ENCODE results near the gene FYB1. TPM values are rescaled to one million over a fixed set of nuclear protein-coding genes. Genes with fewer than 3 reads are reported as not detected.

The FYB1 gene
- total and polyA plus RNA-seq, 2 experiments from 2014 or later, result not detected

DNA sequence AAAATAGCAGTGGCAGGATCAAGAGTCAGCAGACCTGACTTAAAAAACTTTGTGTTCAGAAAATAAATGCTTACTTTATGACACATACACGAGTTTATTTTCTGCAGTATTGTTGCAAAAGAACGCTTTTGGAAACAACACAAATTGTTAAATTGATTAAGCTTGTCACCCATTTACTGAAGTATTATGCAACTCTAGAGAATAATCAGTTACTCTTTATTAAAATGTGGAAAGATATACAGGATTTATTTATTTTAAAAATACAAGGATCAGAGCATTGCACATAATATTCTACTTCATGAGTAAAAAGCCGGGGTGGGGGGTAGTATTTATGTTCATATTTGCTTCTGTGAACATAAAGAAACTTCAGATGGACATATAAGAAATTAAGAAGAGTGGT, 20.0 kb downstream of the FYB1 start:
- Mint-ChIP-seq H3K27ac (no peak overlapping the region), H3K4me3 (no peak overlapping the region), H3K4me1 (no peaks in the 10 kb centered on the region; the same call in 1 of the 3 replicates), H3K36me3 (ENCODE audit: low read depth) (no peaks in the 10 kb centered on the region), H3K27me3 (ENCODE audit: insufficient read depth, low read depth, poor library complexity) (no peaks in the 10 kb centered on the region), H3K9me3 (no peaks in the 10 kb centered on the region)
- Histone ChIP-seq H3K4me3 (no peak overlapping the region), H4K20me1 (replicated peaks; ENCODE audit: insufficient read depth) (no peaks in the 10 kb centered on the region), H2AFZ (no peak overlapping the region), H3K79me2 (replicated peaks; ENCODE audit: insufficient read depth) (no peaks in the 10 kb centered on the region), H3K36me3 (ENCODE audit: insufficient read depth) (no peaks in the 10 kb centered on the region), H3K9me2 (ENCODE audit: insufficient read depth) (no peaks in the 10 kb centered on the region; the same call in 1 of the 2 replicates), H3K27ac (ENCODE audit: low read depth) (no peak overlapping the region), H3K27me3 (ENCODE audit: insufficient read depth) (no peaks in the 10 kb centered on the region), H3K4me2 (no peak overlapping the region), H3K4me1 (ENCODE audit: insufficient read depth) (no peaks in the 10 kb centered on the region), H3F3A (replicated peaks; ENCODE audit: low read depth) (no peaks in the 10 kb centered on the region)
- DNase-seq (ENCODE audit: low spot score), result no peak
- TF ChIP-seq CREB1 (CRISPR knock-in tag; IDR thresholded peaks at IDR 0.05; ENCODE audit: low read depth), result no peak
- no peak for TF ChIP-seq EZH2 (IDR thresholded peaks at IDR 0.05; ENCODE audit: low read depth, unreplicated experiment)
- TF ChIP-seq JUNB (IDR thresholded peaks at IDR 0.05; ENCODE audit: unreplicated experiment), result no peak
- TF ChIP-seq EZH2phosphoT487 (IDR thresholded peaks at IDR 0.05; ENCODE audit: unreplicated experiment), result no peak
- TF ChIP-seq REST (IDR thresholded peaks at IDR 0.05; ENCODE audit: unreplicated experiment), result no peak
- no peak for TF ChIP-seq CTCF (conservative IDR thresholded peaks at IDR 0.05; ENCODE audit: low read depth in 2 of 2)
- no peak for TF ChIP-seq NANOG (IDR thresholded peaks at IDR 0.05; ENCODE audit: borderline replicate concordance)
- no peak for TF ChIP-seq STAT1 (IDR thresholded peaks at IDR 0.05; ENCODE audit: unreplicated experiment)
- no peak for TF ChIP-seq POLR2AphosphoS5 (IDR thresholded peaks at IDR 0.05; ENCODE audit: low read depth)
- TF ChIP-seq ZNF114 (CRISPR knock-in tag; IDR thresholded peaks at IDR 0.05), result no peak
- TF ChIP-seq ZNF462 (CRISPR knock-in tag; IDR thresholded peaks at IDR 0.05), result no peak
- TF ChIP-seq ZNF331 (CRISPR knock-in tag; IDR thresholded peaks at IDR 0.05; ENCODE audit: low read depth), result no peak
- TF ChIP-seq ETS1 (IDR thresholded peaks at IDR 0.05), result no peak
- no peak for ATAC-seq

Data from GM23338 (cell line).